GM18867 (cell line): Measurements from ENCODE around the gene CHD5.
A peak's percentile ranks its signal among the peaks of the same experiment; 100 is the strongest.

Source experiments
- ATAC-seq: cut with Tn5 transposase; IDR thresholded peaks from one replicate; pipeline ENCODE4 v1.9.1; 2021; ENCODE audit warnings: mild to moderate bottlenecking, moderate library complexity; ENCODE audit not compliant: unreplicated experiment

The CHD5 gene

GRCh38 chr1:6202256-6202655 lies 22.1 kb upstream of the CHD5 start:
- no peak for ATAC-seq

- no peak for ATAC-seq
These were observed 20.2 kb upstream of the CHD5 start for GRCh38 chr1:6200188-6200809.

- peak; percentile 95 for ATAC-seq
These were observed 19.4 kb upstream of the CHD5 start, which contains the start of gene RPL22 for GRCh38 chr1:6199298-6200187. RPL22 (minus strand) TSS chr1:6199595; CDS start chr1:6199573, 22 bp downstream.

GRCh38 chr1:6198646-6199297 lies 18.7 kb upstream of the CHD5 start:
- ATAC-seq: peak; percentile 25

GRCh38 chr1:6197746-6198427 lies 17.8 kb upstream of the CHD5 start:
- no peak for ATAC-seq

- no peak for ATAC-seq
These were observed 11.8 kb upstream of the CHD5 start for GRCh38 chr1:6191968-6192367.

GRCh38 chr1:6188466-6188865 lies 8.3 kb upstream of the CHD5 start:
- ATAC-seq: no peak

- ATAC-seq: no peak
These were observed 5.7 kb upstream of the CHD5 start for GRCh38 chr1:6185635-6186382.

GRCh38 chr1:6185151-6185550 lies 5.0 kb upstream of the CHD5 start:
- ATAC-seq: no peak

GRCh38 chr1:6184083-6184783 lies 4.1 kb upstream of the CHD5 start:
- no peak for ATAC-seq

GRCh38 chr1:6183520-6183989 lies 3.4 kb upstream of the CHD5 start:
- ATAC-seq: no peak

- ATAC-seq: no peak
These were observed 1.2 kb upstream of the CHD5 start for GRCh38 chr1:6181347-6181770.

GRCh38 chr1:6180707-6181311 lies 688 bp upstream of the CHD5 start:
- ATAC-seq: no peak

- no peak for ATAC-seq
These were observed 451 bp downstream of the CHD5 start for GRCh38 chr1:6179564-6180175.

- no peak for ATAC-seq
These were observed 1.2 kb downstream of the CHD5 start for GRCh38 chr1:6178751-6179563.

GRCh38 chr1:6177681-6178380 lies 2.3 kb downstream of the CHD5 start:
- ATAC-seq: no peak

- ATAC-seq: no peak
These were observed 3.3 kb downstream of the CHD5 start for GRCh38 chr1:6176779-6177178.
